Thymus (tissue), 11 donors: ENCODE data around the gene CLTC. TPM values are rescaled to one million over a fixed set of nuclear protein-coding genes. Genes with fewer than 3 reads are reported as not detected.
A peak's percentile ranks its signal among the peaks of the same experiment; 100 is the strongest.

Experiments
- DNase-seq, 9 donors: peaks; one replicate each; pipeline ENCODE4 v3.0.0-alpha.2; 2013; ENCODE audit warnings: low spot score in 9 of 9, low read depth in 6 of 9, missing footprints in 1 of 9
- H3K27ac ChIP-seq, 2 donors: one replicate each; pipeline ENCODE4 v1.5.1; 2013; ENCODE audit warnings: control low read depth in 1 of 2, low read depth in 1 of 2, low read length in 1 of 2, mild to moderate bottlenecking in 1 of 2, moderate library complexity in 1 of 2
- H3K27me3 ChIP-seq, 2 donors: one replicate each; pipeline ENCODE4 v1.5.1; 2013; ENCODE audit warnings: low read length in 1 of 2; ENCODE audit not compliant: control insufficient read depth in 2 of 2, insufficient read depth in 1 of 2
- H3K36me3 ChIP-seq, 2 donors: one replicate each; pipeline ENCODE4 v1.5.1; 2013; ENCODE audit warnings: low read length in 1 of 2, mild to moderate bottlenecking in 1 of 2, moderate library complexity in 1 of 2; ENCODE audit not compliant: control insufficient read depth in 2 of 2, insufficient read depth in 2 of 2
- H3K4me1 ChIP-seq, 2 donors: one replicate each; pipeline ENCODE4 v1.5.1; 2013; ENCODE audit warnings: low read length in 2 of 2; ENCODE audit not compliant: control insufficient read depth in 2 of 2, insufficient read depth in 2 of 2
- H3K4me3 ChIP-seq, 2 donors: one replicate each; pipeline ENCODE4 v1.5.1; 2013; ENCODE audit warnings: low read length in 2 of 2, control low read depth in 1 of 2, mild to moderate bottlenecking in 1 of 2
- H3K9me3 ChIP-seq, 2 donors: one replicate each; pipeline ENCODE4 v1.5.1; 2013; ENCODE audit warnings: low read length in 1 of 2, mild to moderate bottlenecking in 1 of 2; ENCODE audit not compliant: control insufficient read depth in 2 of 2, insufficient read depth in 1 of 2
- WGBS: extraction: QIAGEN DNeasy Blood & Tissue Kit; methylation state at CpG from one replicate; pipeline ENCODE4 v1.1.7; 2013; 5-methylcytosine and 5-hydroxymethylcytosine counted together
- polyA plus RNA-seq: library from polyadenylated mRNA; stranded (reverse); fragments of 200-250 nt; gene quantifications from one replicate; pipeline ENCODE4 v1.2.3, GENCODE V29; 2013
- total RNA-seq: library from RNA; stranded (reverse); fragments of 120-200 nt; gene quantifications from one replicate; pipeline ENCODE4 v1.2.4, GENCODE V29; 2013
- donor health status: healthy.

Gene CLTC
- total and polyA plus RNA-seq, 2 donors: 89.0 to 127 TPM

GRCh38 chr17:59699786-59700185, 80.1 kb downstream of the CLTC start:
- Histone ChIP-seq H3K9me3 (no peaks in the 10 kb centered on the region), H3K4me1 (no peaks in the 10 kb centered on the region), H3K27me3 (no peaks in the 10 kb centered on the region), H3K4me3 (no peak overlapping the region), H3K36me3 (peaks cover 39 to 49% of the 10 kb centered on the region in 2 donors), H3K27ac (no peak overlapping the region)
- DNase-seq: no peak
- WGBS: 99% methylated on average over 6 of the region's 6 CpGs

GRCh38 chr17:59702304-59702703, 82.6 kb downstream of the CLTC start:
- Histone ChIP-seq H3K9me3 (no peaks in the 10 kb centered on the region), H3K36me3 (peaks cover 21 to 24% of the 10 kb centered on the region in 2 donors), H3K4me1 (peaks cover 4 to 6% of the 10 kb centered on the region in 2 donors), H3K27me3 (no peaks in the 10 kb centered on the region), H3K27ac (no peak overlapping the region), H3K4me3 (no peak overlapping the region)
- WGBS: 98% methylated on average over 7 of the region's 7 CpGs
- DNase-seq: no peak

GRCh38 chr17:59707149-59707970, 87.7 kb downstream of the CLTC start, which contains the start of the genes PTRH2 and VMP1:
PTRH2 (minus strand) TSS chr17:59707430; CDS start chr17:59697978, 9,452 bp downstream.
VMP1 (plus strand) TSS chr17:59707654; CDS start chr17:59731447, 23,793 bp downstream.
- peaks cover 0 to 2% of the 10 kb centered on the region in 2 donors for H3K36me3 ChIP-seq
- H3K27ac ChIP-seq: peak within 1 kb of the TSS; percentile 64 to 83
- peak within 1 kb of the TSS; percentile 74 to 86 for H3K4me3 ChIP-seq
- H3K4me1 ChIP-seq: peaks cover 6 to 9% of the 10 kb centered on the region in 2 donors
- WGBS: under 1% methylated on average over 45 of the region's 45 CpGs
- H3K9me3 ChIP-seq: peaks cover 0 to 1% of the 10 kb centered on the region in 2 donors
- peak; percentile 73 to 95 (median 87) for DNase-seq
- no peaks in the 10 kb centered on the region for H3K27me3 ChIP-seq

GRCh38 chr17:59707971-59708430, 88.3 kb downstream of the CLTC start:
- DNase-seq: peak in 3 of 9 donors; percentile 3 to 15 (median 8)
- peak overlapping the region; percentile 64 to 83 for H3K27ac ChIP-seq
- H3K4me1 ChIP-seq: peaks cover 6 to 9% of the 10 kb centered on the region in 2 donors
- H3K9me3 ChIP-seq: peaks cover 0 to 1% of the 10 kb centered on the region in 2 donors
- peaks cover 0 to 2% of the 10 kb centered on the region in 2 donors for H3K36me3 ChIP-seq
- WGBS: 3% methylated on average over 15 of the region's 15 CpGs
- no peaks in the 10 kb centered on the region for H3K27me3 ChIP-seq
- H3K4me3 ChIP-seq: peak overlapping the region; percentile 74 to 86

- Histone ChIP-seq H3K4me3 (no peak overlapping the region), H3K36me3 (peaks cover 0 to 2% of the 10 kb centered on the region in 2 donors), H3K27ac (no peak overlapping the region), H3K4me1 (peaks cover 0 to 5% of the 10 kb centered on the region in 2 donors), H3K9me3 (peaks cover 0 to 1% of the 10 kb centered on the region in 2 donors), H3K27me3 (no peaks in the 10 kb centered on the region)
- DNase-seq: no peak
Observed at GRCh38 chr17:59711936-59712335, 92.2 kb downstream of the CLTC start.

- Histone ChIP-seq H3K27me3 (no peaks in the 10 kb centered on the region), H3K27ac (no peak overlapping the region), H3K9me3 (no peaks in the 10 kb centered on the region), H3K36me3 (peaks cover 0 to 2% of the 10 kb centered on the region in 2 donors), H3K4me1 (peaks cover 0 to 3% of the 10 kb centered on the region in 2 donors), H3K4me3 (no peak overlapping the region)
- DNase-seq: no peak
- 98% methylated on average over 2 of the region's 2 CpGs for WGBS
Observed at GRCh38 chr17:59712862-59713261, 93.2 kb downstream of the CLTC start.

- Histone ChIP-seq H3K27me3 (no peaks in the 10 kb centered on the region), H3K36me3 (peaks cover 0 to 2% of the 10 kb centered on the region in 2 donors), H3K4me3 (no peak overlapping the region), H3K9me3 (no peaks in the 10 kb centered on the region), H3K4me1 (no peaks in the 10 kb centered on the region), H3K27ac (no peak overlapping the region)
- no peak for DNase-seq
- over 99% methylated on average over 2 of the region's 2 CpGs for WGBS
Observed at GRCh38 chr17:59714255-59714654, 94.6 kb downstream of the CLTC start.

GRCh38 chr17:59716427-59716826, 96.7 kb downstream of the CLTC start:
- Histone ChIP-seq H3K36me3 (no peaks in the 10 kb centered on the region), H3K4me1 (no peaks in the 10 kb centered on the region), H3K27ac (no peak overlapping the region), H3K9me3 (no peaks in the 10 kb centered on the region), H3K27me3 (no peaks in the 10 kb centered on the region), H3K4me3 (no peak overlapping the region)
- 97% methylated on average over 2 of the region's 2 CpGs for WGBS
- DNase-seq: no peak

GRCh38 chr17:59719526-59719925, 99.8 kb downstream of the CLTC start:
- H3K4me3 ChIP-seq: no peak overlapping the region
- no peaks in the 10 kb centered on the region for H3K27me3 ChIP-seq
- H3K36me3 ChIP-seq: peaks cover 0 to 2% of the 10 kb centered on the region in 2 donors
- DNase-seq: no peak
- H3K4me1 ChIP-seq: no peaks in the 10 kb centered on the region
- H3K9me3 ChIP-seq: no peaks in the 10 kb centered on the region
- H3K27ac ChIP-seq: no peak overlapping the region
